Astrocyte (in vitro differentiated cells and primary cell): Measurements from ENCODE around the gene KRT37.

Source experiments
- CTCF ChIP-seq: IDR thresholded peaks from 2 replicates; pipeline ENCODE4 v1.5.1; 2011; ENCODE audit warnings: low read depth, mild to moderate bottlenecking, inconsistent platforms, low read length, moderate library complexity; ENCODE audit not compliant: insufficient read depth
- EZH2 ChIP-seq: IDR thresholded peaks from 2 replicates; pipeline ENCODE4 v1.6.1; 2012; ENCODE audit warnings: mild to moderate bottlenecking, low read length, inconsistent platforms; ENCODE audit not compliant: insufficient read depth

DNA sequence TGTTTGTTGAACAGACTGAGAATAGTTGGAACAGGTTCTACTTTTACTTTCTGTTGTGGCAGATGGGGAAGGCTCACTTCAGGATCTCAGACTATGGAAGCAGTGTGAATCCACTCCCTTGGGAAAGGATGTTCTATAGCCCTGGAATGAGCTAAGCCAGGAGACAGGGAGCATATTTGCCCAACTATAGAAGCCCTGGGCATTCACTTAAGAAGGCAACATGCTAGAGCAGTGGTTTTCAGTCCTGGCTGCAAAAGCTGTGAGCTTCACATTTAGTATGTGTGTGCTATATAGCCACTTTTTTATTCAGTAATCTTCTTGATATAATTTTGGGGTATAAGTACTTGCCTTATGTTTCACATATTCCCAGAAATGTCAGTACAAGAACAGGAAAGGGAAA is 44.0 kb upstream of the KRT37 start:
- no peak for TF ChIP-seq CTCF
- TF ChIP-seq EZH2 = no peak
